ENCODE data around the gene EPM2AIP1. TPM values are rescaled to one million over a fixed set of nuclear protein-coding genes. Genes with fewer than 3 reads are reported as not detected.

EPM2AIP1 gene
- 19.5 and 23.5 TPM in 2 replicates for total RNA-seq

GRCh38 chr3:36992806-36993325 is at the start of gene EPM2AIP1:
EPM2AIP1 (minus strand) TSS chr3:36993131; CDS start chr3:36993077, 54 bp downstream.

DNA sequence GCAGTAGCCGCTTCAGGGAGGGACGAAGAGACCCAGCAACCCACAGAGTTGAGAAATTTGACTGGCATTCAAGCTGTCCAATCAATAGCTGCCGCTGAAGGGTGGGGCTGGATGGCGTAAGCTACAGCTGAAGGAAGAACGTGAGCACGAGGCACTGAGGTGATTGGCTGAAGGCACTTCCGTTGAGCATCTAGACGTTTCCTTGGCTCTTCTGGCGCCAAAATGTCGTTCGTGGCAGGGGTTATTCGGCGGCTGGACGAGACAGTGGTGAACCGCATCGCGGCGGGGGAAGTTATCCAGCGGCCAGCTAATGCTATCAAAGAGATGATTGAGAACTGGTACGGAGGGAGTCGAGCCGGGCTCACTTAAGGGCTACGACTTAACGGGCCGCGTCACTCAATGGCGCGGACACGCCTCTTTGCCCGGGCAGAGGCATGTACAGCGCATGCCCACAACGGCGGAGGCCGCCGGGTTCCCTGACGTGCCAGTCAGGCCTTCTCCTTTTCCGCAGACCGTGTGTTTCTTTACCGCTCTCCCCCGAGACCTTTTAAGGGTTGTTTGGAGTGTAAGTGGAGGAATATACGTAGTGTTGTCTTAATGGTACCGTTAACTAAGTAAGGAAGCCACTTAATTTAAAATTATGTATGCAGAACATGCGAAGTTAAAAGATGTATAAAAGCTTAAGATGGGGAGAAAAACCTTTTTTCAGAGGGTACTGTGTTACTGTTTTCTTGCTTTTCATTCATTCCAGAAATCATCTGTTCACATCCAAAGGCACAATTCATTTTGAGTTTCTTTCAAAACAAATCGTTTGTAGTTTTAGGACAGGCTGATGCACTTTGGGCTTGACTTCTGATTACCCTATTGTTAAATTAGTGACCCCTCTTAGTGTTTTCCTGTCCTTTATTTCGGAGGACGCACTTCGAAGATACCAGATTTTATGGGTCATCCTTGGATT is 674 bp upstream of the EPM2AIP1 start, which contains the start of gene MLH1:
MLH1 (plus strand) TSS at position 193 of the 958 bp plus-strand sequence; CDS start at position 223, 30 bp downstream.

DNA sequence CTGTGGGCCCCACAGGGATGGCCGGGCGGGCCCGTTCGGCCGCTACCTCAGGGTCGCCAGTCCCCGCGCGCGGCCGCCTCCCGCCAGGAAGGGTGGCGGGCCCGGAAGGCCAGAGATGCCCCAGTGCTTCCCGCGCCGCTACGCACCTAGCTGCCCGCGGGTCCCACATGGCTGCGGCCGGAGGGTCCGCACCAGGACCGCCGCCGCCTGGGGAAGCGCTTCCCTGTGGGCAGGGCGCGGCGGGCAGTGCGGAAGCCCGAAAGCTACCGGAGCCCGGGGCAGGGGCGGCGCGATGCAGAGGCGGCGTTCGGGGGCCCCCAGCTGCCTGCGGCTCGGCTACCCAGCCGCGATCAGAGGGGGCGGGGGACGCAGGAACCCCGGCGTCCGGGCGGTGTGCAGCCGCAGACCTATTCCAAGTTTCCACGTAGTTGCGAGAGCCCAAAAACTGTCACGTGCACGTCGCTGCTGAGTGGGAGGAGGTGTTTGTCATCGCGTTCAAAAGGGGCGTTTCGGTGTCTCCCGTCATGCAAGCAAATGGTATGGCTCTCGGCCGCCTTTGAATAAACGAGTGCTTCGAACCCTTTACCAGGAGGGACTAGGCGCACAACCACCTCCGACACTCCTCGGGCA is 48.2 kb downstream of the EPM2AIP1 start, which contains the start of gene TRANK1:
TRANK1 (minus strand) TSS at position 414 of the 630 bp plus-strand sequence; CDS start at position 169, 245 bp downstream.

Small RNAs within 50 kb of the gene (small RNA-seq; reads per million reads assigned to genes)
- 0.08 reads per million for gene RNU6ATAC4P

Other genes with a start within 250 kb of the EPM2AIP1 start
- under 0.01 TPM in 1 of 2 replicates, not detected in the other for gene DCLK3, start 228.6 kb downstream of the EPM2AIP1 start, total RNA-seq
- gene TRANK1, start 48.1 kb downstream of the EPM2AIP1 start, total RNA-seq = 7.4 and 11.4 TPM in 2 replicates
- gene MLH1, start 387 bp upstream of the EPM2AIP1 start, total RNA-seq = 51.1 and 67.8 TPM in 2 replicates
- gene LRRFIP2, start 181.5 kb upstream of the EPM2AIP1 start, total RNA-seq = 45.9 and 71.2 TPM in 2 replicates

All from subcutaneous preadipocyte (primary cell).